Measurements from ENCODE around the gene AGAP1. TPM values are rescaled to one million over a fixed set of nuclear protein-coding genes. Genes with fewer than 3 reads are reported as not detected.

The AGAP1 gene
- total and polyA plus RNA-seq, 10 donors, result 1.1 to 26.6 (median 11.3) TPM

DNA sequence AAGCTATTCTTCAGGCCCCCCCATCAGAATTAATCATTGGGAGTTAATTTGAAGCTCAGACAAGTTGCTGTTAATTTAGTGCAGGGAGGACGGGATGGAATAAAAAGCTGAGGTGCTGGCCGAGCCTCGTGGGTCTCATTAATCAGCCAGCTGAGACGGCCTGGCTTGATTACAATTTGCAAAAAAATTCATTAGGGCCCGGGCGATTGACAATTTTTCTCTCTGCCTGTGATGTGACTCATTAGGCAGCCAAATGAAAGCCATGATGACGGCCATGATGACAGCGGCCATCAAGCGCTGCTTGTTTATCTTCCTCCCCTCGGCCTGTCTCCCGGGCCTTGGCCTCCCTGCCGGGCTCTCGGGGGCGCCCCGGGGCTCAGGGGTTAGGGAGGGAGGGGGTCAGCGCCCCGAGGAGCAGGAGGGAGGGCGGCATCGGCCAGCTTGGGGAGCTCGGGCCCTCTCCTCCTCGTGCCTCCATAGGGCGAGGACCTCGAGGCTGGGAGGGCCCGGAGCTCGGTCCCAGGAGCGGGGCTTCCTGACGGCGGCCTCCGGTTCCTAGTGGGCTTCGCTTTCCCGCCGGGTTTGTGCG lies 669.1 kb downstream of the AGAP1 start:
- DNase-seq, result peak; percentile 50
- H3K36me3 ChIP-seq, result no peaks in the 10 kb centered on the region
- peaks cover 12 to 66% (median 48%) of the 10 kb centered on the region in 6 donors for H3K4me1 ChIP-seq
- no peak overlapping the region for H3K27ac ChIP-seq
- intact Hi-C loops (cut with DNase I; ENCODE audit: low total_unique reads), result no loop called here
- peaks cover 9 to 100% (median 96%) of the 10 kb centered on the region in 7 donors for H3K27me3 ChIP-seq (replicated peaks in 1 of 7)
- H3K9me3 ChIP-seq, result peaks cover 0 to under 1% (median 0%) of the 10 kb centered on the region in 8 donors
- no peak for TF ChIP-seq POLR2AphosphoS5 (IDR thresholded peaks at IDR 0.05)
- TF ChIP-seq POLR2A (IDR thresholded peaks at IDR 0.05), result no peak
- TF ChIP-seq, protein P1, sequence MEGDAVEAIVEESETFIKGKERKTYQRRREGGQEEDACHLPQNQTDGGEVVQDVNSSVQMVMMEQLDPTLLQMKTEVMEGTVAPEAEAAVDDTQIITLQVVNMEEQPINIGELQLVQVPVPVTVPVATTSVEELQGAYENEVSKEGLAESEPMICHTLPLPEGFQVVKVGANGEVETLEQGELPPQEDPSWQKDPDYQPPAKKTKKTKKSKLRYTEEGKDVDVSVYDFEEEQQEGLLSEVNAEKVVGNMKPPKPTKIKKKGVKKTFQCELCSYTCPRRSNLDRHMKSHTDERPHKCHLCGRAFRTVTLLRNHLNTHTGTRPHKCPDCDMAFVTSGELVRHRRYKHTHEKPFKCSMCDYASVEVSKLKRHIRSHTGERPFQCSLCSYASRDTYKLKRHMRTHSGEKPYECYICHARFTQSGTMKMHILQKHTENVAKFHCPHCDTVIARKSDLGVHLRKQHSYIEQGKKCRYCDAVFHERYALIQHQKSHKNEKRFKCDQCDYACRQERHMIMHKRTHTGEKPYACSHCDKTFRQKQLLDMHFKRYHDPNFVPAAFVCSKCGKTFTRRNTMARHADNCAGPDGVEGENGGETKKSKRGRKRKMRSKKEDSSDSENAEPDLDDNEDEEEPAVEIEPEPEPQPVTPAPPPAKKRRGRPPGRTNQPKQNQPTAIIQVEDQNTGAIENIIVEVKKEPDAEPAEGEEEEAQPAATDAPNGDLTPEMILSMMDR (IDR thresholded peaks at IDR 0.05 in 8 of 11, conservative IDR thresholded peaks at IDR 0.05 in 3 of 11), result no peak
- WGBS, 5 donors, result 11 to 43% (median 15%) methylated on average over 7 to 33 of the region's 33 CpGs
- peak overlapping the region in 1 of 8 donors; percentile 51 for H3K4me3 ChIP-seq

DNA sequence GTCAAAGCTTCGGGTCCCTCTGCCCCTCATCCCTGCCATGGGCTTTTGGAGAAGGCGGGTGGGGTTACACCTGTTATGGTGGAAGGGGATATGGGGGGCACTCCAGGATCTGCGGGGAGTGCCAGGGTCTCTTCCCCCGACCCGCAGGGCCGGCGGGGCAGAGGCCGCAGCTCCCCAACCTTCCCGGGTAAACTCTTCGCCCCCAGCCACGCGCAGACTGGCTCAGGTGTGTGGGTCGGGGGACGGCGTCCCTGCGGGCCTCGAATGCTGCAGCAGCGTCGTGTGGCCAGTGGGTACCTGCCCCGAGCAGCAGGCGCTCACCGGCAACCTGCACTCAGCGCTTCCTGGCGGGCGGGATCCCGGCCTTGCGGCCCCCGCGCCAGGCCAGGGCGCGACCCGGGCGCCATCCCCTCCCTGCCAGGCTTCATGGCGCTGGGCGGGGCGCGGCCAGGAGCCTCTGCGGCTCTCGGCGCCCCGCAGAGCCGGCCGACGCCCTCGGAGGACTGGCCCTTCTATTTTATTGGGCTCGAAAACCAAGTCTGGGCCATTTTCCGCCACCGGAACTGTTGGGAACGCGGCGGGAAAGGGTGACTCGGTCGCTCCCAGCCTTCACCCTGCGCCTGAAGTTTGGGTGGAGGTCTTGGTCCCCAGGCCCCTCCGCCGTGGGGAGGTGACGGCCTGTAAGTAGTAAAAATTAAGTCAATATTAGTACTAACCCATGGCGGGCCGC lies 669.8 kb downstream of the AGAP1 start:
- no peak overlapping the region for H3K27ac ChIP-seq
- H3K36me3 ChIP-seq, result no peaks in the 10 kb centered on the region
- WGBS, 5 donors, result 4 to 8% (median 5%) methylated on average over 43 to 59 of the region's 59 CpGs
- DNase-seq, result peak; percentile 68
- TF ChIP-seq, protein P1 (IDR thresholded peaks at IDR 0.05 in 8 of 11, conservative IDR thresholded peaks at IDR 0.05 in 3 of 11), result no peak
- no peak for TF ChIP-seq POLR2AphosphoS5 (IDR thresholded peaks at IDR 0.05)
- TF ChIP-seq POLR2A (IDR thresholded peaks at IDR 0.05), result no peak
- H3K4me3 ChIP-seq, result peak overlapping the region in 6 of 8 donors; percentile 1 to 51 (median 21)
- intact Hi-C loops (cut with DNase I; ENCODE audit: low total_unique reads), result no loop called here
- peaks cover 9 to 100% (median 98%) of the 10 kb centered on the region in 7 donors for H3K27me3 ChIP-seq (replicated peaks in 1 of 7)
- H3K4me1 ChIP-seq, result peaks cover 12 to 72% (median 52%) of the 10 kb centered on the region in 6 donors
- H3K9me3 ChIP-seq, result peaks cover 0 to 7% (median 0%) of the 10 kb centered on the region in 8 donors

DNA sequence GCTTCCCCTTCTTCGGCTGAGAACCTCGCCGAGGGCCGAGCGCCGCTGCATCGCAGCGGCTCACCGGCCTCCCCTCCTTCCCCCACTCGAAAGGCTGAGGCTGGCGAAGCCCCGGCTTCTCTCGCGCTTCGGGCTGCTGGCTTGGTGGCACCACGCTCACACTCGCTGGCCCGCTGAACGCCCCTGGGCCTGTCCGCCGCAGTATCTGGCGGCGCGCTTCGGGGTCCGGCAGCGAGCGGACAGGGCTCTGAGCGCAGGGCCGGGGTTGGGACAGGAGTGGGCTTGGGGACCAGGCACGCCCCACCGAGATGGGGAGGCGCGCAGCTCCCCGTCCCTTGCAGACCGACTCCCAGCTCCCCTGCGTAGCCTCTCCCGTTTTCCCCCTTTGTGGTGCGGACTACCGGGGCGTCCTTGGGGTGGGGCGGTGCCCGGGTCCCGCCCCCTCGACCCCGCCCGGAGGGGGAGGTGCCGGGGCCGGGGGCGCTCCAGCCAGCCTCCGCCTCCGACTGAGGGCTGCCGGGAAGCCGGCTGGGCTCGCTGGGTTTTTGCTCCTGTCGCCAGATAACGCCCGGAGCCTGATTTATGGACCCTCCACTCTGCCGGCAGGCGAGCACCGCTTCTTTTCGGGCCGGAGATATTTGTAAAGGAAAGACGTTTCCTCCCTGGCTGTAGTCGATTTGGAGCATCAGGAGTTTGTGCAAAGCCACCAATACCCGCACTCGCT lies 670.5 kb downstream of the AGAP1 start:
- peaks cover 12 to 72% (median 52%) of the 10 kb centered on the region in 6 donors for H3K4me1 ChIP-seq
- H3K27ac ChIP-seq, result no peak overlapping the region
- peaks cover 0 to 9% (median 0%) of the 10 kb centered on the region in 8 donors for H3K9me3 ChIP-seq
- H3K27me3 ChIP-seq (replicated peaks in 1 of 7), result peaks cover 9 to 100% (median 98%) of the 10 kb centered on the region in 7 donors
- WGBS, 5 donors, result 3 to 5% (median 3%) methylated on average over 22 to 67 of the region's 67 CpGs
- intact Hi-C loops (cut with DNase I; ENCODE audit: low total_unique reads), result no loop called here
- H3K4me3 ChIP-seq, result peak overlapping the region in 6 of 8 donors; percentile 1 to 51 (median 21)
- DNase-seq, result no peak
- no peaks in the 10 kb centered on the region for H3K36me3 ChIP-seq
- TF ChIP-seq POLR2A (IDR thresholded peaks at IDR 0.05) (no peak), POLR2AphosphoS5 (IDR thresholded peaks at IDR 0.05) (no peak)
- TF ChIP-seq, protein P1 (IDR thresholded peaks at IDR 0.05 in 8 of 11, conservative IDR thresholded peaks at IDR 0.05 in 3 of 11), result no peak

Measured in spleen (tissue), 11 donors.